ENCODE data around the gene PFKL.

PFKL gene

DNA sequence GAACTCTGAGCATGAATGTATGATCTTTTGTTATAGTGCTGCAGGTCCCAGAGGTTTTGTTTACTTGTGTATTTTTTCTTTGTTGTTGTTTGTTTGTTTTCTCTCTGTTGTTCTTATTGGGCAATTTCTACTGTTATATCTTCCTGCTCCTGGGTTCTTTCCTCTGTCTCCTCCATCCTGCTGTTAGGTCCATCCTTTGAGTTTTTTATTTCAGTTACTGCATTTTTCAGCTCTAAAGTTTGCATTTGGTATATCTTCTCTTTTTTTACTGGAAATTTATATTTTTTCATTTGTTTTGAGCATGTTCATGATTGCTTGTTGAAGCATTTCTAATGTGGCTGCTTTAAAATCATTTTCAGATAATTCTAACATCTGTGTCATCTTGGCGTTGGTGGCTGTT, 63.4 kb downstream of the PFKL start:
- no peak for DNase-seq (ENCODE audit: low read depth, low spot score)

DNA sequence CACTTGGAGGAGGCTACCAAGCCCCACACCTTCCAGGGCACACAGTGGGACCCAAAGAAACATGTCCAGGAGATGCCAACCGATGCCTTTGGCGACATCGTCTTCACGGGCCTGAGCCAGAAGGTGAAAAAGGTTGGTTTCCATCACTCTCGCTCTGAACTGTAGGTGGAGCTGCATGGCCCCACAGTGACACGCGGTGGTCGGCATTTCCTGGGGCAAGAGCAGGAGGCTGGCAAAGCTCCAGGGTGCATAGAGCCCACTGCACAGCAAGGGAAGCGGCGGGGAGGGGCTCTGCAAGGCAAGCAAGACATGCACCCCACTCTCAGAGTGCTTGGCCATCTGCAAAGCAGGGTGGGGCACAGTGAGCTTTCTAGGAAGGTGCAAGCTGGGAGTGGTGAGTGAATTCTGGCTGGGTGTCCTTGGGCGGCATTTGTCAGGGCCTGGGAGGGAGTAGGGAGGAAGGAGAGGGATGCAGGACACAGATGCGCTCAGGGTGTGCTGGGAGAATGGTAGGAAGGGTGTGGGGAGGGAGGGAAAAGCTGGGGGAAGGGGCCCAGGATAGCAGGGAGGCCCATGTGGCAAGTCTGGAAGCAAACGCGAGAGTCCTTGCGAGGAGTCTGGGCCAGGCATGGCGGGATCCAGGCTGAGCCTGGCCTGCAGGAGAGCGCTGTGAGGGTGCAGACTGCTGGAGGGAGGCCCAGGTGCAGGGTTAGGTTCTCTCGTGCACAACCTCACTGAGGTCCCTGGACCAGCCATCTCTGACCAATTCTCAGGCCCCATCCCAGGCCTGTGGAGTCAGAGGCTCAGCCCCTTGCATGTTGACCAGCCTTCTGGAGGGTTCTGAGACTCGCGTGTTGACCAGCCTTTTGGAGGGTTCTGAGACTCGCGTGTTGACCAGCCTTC, 64.5 kb downstream of the PFKL start:
- DNase-seq (ENCODE audit: low read depth, low spot score), result no peak

GRCh38 chr21:44365251-44365966, 65.6 kb downstream of the PFKL start:
- no peak for DNase-seq (ENCODE audit: low read depth, low spot score)

GRCh38 chr21:44365967-44366585, 66.2 kb downstream of the PFKL start:
- no peak for DNase-seq (ENCODE audit: low read depth, low spot score)

DNA sequence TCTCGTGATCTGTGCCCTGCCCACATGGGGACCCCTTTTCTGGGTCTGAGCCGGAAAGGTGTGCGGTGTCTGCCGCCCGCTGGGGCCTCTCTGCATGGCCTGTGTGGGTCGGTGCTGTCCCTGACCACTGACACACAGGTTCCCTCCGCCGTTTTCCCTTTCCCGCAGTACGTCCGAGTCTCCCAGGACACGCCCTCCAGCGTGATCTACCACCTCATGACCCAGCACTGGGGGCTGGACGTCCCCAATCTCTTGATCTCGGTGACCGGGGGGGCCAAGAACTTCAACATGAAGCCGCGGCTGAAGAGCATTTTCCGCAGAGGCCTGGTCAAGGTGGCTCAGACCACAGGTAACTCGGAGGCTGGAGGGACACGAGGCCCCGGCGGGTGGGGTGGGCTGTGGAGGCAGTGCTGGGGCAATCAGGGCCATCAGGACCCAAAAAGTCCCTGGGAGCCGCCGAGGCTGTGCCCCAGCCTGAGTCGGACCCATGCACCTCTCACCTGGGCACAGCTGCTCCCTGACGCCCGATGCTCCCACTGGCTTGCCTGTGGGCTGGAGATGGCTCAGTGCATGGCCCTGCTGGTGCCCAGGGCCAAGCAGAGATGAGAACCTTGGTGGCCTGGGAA, 66.8 kb downstream of the PFKL start:
- DNase-seq (ENCODE audit: low read depth, low spot score), result no peak

- no peak for DNase-seq (ENCODE audit: low read depth, low spot score)
Measured at GRCh38 chr21:44368711-44369446, 69.0 kb downstream of the PFKL start.

- DNase-seq (ENCODE audit: low read depth, low spot score), result peak; percentile 53
Measured at GRCh38 chr21:44370027-44370735, 70.3 kb downstream of the PFKL start.

DNA sequence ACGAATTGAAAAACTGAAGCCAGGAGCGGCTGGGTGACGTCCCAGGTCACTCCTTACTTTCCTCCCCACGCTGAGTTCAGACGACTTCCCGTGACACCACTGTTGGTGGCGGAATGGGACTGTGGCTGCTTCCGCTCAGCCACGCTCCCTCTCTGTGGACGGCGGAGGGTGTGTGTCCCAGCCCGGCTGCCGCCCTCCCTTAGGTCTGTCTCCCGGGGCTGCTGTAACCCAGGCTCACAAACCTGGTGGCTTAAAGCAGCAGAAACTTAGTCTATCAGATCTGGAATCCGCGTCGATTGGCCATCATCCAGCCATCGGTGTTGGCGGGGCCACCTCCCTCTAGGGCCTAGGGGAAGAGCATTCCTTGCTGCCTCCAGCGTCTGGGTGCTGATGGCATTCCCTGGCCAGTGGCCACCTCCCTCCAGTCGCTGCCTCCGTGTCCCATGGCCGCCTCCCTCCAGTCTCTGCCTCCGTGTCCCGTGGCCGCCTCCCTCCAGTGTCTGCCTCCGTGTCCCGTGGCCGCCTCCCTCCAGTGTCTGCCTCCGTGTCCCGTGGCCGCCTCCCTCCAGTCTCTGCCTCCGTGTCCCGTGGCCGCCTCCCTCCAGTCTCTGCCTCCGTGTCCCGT, 71.0 kb downstream of the PFKL start:
- no peak for DNase-seq (ENCODE audit: low read depth, low spot score)

DNA sequence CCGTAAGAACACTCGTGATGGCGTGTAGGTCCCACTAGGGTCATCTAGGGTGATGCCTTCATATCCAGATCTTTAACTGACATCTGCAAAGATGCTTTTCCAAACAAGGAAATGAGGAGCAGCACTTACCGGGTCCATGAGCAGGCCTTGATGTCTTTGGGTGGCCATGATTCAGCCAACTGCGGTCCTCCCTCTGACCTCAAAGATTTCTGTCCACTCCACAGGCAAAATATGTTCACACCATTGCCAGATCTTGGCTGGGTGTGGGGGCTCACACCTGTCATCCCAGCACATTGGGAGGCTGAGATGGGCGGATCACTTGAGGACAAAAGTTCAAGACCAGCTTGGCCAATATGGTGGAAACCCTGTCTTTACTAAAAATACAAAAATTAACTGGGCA, 71.7 kb downstream of the PFKL start:
- no peak for DNase-seq (ENCODE audit: low read depth, low spot score)

GRCh38 chr21:44372616-44373015, 72.8 kb downstream of the PFKL start:
- no peak for DNase-seq (ENCODE audit: low read depth, low spot score)

- DNase-seq (ENCODE audit: low read depth, low spot score), result no peak
Measured at GRCh38 chr21:44374601-44375280, 74.9 kb downstream of the PFKL start.

DNA sequence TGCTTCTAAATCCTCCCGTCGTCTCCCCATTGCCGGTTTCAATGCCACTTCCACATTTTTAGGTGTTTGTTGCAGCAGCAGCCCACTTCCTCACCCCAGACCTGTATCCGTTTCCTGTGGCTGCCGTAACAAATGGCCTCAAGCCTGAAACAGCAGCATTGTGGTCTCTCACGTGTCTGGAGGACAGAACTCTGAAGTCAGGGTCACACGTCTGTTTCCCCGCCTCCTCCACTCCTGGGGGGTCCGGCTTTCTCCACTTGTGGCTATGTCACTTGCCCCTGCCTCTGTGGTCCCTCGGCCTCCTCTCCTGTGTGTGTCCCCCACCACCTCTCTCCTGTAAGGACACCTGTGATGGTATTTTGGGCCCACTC, 75.4 kb downstream of the PFKL start:
- DNase-seq (ENCODE audit: low read depth, low spot score), result no peak

DNA sequence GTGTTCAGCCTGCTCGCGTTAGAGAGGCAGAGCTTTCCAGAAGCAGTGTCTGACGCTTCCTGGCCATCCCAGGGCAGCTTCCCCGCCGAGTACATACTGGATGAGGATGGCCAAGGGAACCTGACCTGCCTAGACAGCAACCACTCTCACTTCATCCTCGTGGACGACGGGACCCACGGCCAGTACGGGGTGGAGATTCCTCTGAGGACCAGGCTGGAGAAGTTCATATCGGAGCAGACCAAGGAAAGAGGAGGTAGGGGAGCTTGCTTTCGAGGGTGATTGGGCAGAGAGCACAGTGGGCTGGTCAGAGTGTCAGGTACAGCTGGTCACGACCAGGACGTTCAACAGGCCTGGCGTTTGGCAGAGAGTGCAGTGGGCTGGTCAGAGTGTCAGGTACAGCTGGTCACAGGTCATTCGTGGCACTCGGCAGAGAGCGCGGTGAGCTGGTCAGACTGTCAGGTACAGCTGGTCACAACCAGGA, 75.9 kb downstream of the PFKL start:
- DNase-seq (ENCODE audit: low read depth, low spot score), result no peak

DNA sequence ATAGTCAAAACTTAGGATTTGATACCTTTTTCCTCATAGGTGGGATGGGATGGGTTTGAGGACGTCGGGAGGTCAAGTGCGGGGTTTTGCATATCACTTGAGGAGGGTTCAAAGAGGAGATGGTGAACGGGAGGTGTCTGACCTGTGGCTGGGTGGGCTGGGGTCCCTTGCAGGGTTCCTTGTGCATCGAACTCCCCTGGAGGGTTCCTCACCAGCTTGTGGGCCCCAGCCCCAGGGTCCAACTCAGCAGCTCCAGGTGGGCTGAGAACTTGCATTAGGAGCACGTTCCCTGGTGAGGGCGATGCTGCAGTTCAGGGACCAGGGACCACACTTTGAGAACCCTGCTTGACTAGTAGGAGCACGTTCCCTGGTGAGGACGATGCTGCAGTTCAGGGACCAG, 76.8 kb downstream of the PFKL start:
- DNase-seq (ENCODE audit: low read depth, low spot score), result no peak

Data from astrocyte of the hippocampus (primary cell).